Smooth muscle cell (in vitro differentiated cells): ENCODE results near the gene NSRP1. TPM values are rescaled to one million over a fixed set of nuclear protein-coding genes. Genes with fewer than 3 reads are reported as not detected.
"Not testable (repeated sequence)": the region's sequence is repeated elsewhere in the genome, so short reads cannot be mapped to it uniquely, and the experiment has no call there.

ENCODE experiments used
- DNase-seq: peaks from one replicate; lab custom pipeline; 2025; ENCODE audit not compliant: unreplicated experiment; lab: John Stamatoyannopoulos, UW
- H2AFZ ChIP-seq: fragments of 200-600 bp; sonication (generic); 2 replicates; pipeline ENCODE4 v1.6.0; 2016; ENCODE audit warnings: antibody characterized with exemption, low read depth, mild to moderate bottlenecking
- H3F3A ChIP-seq: fragments of 200-600 bp; sonication (generic); 2 replicates; pipeline ENCODE4 v1.6.0; 2017; ENCODE audit warnings: antibody characterized with exemption, low read depth
- H3K27ac ChIP-seq: fragments of 200-600 bp; sonication (generic); 2 replicates; pipeline ENCODE4 v1.5.1; 2016; ENCODE audit warnings: low read depth, mild to moderate bottlenecking
- H3K27me3 ChIP-seq: fragments of 200-600 bp; sonication (generic); 2 replicates; pipeline ENCODE4 v1.6.1; 2016; ENCODE audit warnings: low read depth, mild to moderate bottlenecking
- H3K36me3 ChIP-seq: fragments of 200-600 bp; sonication (generic); 2 replicates; pipeline ENCODE4 v1.5.1; 2016; ENCODE audit warnings: low read depth
- H3K4me1 ChIP-seq: fragments of 200-600 bp; sonication (generic); 2 replicates; pipeline ENCODE4 v1.5.1; 2016; ENCODE audit warnings: low read depth
- H3K4me2 ChIP-seq: fragments of 200-600 bp; sonication (generic); 2 replicates; pipeline ENCODE4 v1.6.0; 2016; ENCODE audit warnings: mild to moderate bottlenecking
- H3K4me3 ChIP-seq: fragments of 200-600 bp; sonication (generic); 2 replicates; pipeline ENCODE4 v1.5.1; 2016; ENCODE audit warnings: mild to moderate bottlenecking
- H3K79me2 ChIP-seq: fragments of 200-600 bp; sonication (generic); 2 replicates; pipeline ENCODE4 v1.6.0; 2016; ENCODE audit warnings: low read depth, mild to moderate bottlenecking
- H3K9ac ChIP-seq: fragments of 200-600 bp; sonication (generic); 2 replicates; pipeline ENCODE4 v1.6.0; 2016; ENCODE audit warnings: low read depth
- H3K9me3 ChIP-seq: fragments of 200-600 bp; sonication (generic); replicated peaks from 2 replicates; pipeline ENCODE4 v1.5.1; 2016; ENCODE audit warnings: low read depth
- H4K20me1 ChIP-seq: fragments of 200-600 bp; sonication (generic); 2 replicates; pipeline ENCODE4 v1.6.0; 2016; ENCODE audit warnings: low read depth
- CTCF ChIP-seq: fragments of 200-600 bp; sonication (generic); IDR thresholded peaks from 2 replicates; pipeline ENCODE4 v1.5.1; 2017; ENCODE audit warnings: borderline replicate concordance, mild to moderate bottlenecking, antibody characterized with exemption; ENCODE audit not compliant: insufficient read depth, poor library complexity, severe bottlenecking
- WGBS: methylation state at CpG from one replicate; pipeline ENCODE4 v1.1.7; 2016; ENCODE audit warnings: low lambda C conversion rate; 5-methylcytosine and 5-hydroxymethylcytosine counted together
- polyA plus RNA-seq: library from polyadenylated mRNA; unstranded; fragments of >200 nt; fragmentation: Nextera tagmentation; extraction: Ambion mirVana; gene quantifications from 2 replicates; pipeline ENCODE4 v1.2.1, GENCODE V29; 2016
- total RNA-seq: library from RNA; depleted of rRNA; stranded (reverse); fragments of >200 nt; gene quantifications from 2 replicates; pipeline ENCODE4 v1.2.3, GENCODE V29; 2014

NSRP1 gene
- total and polyA plus RNA-seq, 2 experiments from 2014 or later, result 4.9 to 31.4 TPM

- Histone ChIP-seq H3K9me3 (no peaks in the 10 kb centered on the region), H3K4me1 (no peaks in the 10 kb centered on the region), H3K27ac (no peak overlapping the region), H3F3A (no peaks in the 10 kb centered on the region), H3K4me2 (no peak overlapping the region), H2AFZ (no peak overlapping the region), H3K4me3 (no peak overlapping the region), H3K9ac (no peak overlapping the region), H3K79me2 (no peaks in the 10 kb centered on the region), H3K27me3 (peaks cover 51% of the 10 kb centered on the region), H4K20me1 (no peaks in the 10 kb centered on the region), H3K36me3 (no peaks in the 10 kb centered on the region)
- TF ChIP-seq CTCF, result no peak
- DNase-seq, result no peak
- WGBS, result 87% methylated on average over 2 of the region's 2 CpGs
Measured at GRCh38 chr17:30074730-30075129, 41.9 kb upstream of the NSRP1 start.

GRCh38 chr17:30082773-30083172 is 33.8 kb upstream of the NSRP1 start:
- H3K9ac ChIP-seq, result no peak overlapping the region
- no peaks in the 10 kb centered on the region for H3K9me3 ChIP-seq
- H3K79me2 ChIP-seq, result no peaks in the 10 kb centered on the region
- H3K27me3 ChIP-seq, result peaks cover 32% of the 10 kb centered on the region
- WGBS, result 90% methylated on average over 5 of the region's 5 CpGs
- H3F3A ChIP-seq, result no peaks in the 10 kb centered on the region
- H3K4me3 ChIP-seq, result no peak overlapping the region
- no peaks in the 10 kb centered on the region for H3K4me1 ChIP-seq
- no peak overlapping the region for H3K4me2 ChIP-seq
- no peak overlapping the region for H2AFZ ChIP-seq
- no peak for TF ChIP-seq CTCF
- DNase-seq, result no peak
- no peak overlapping the region for H3K27ac ChIP-seq
- H4K20me1 ChIP-seq, result no peaks in the 10 kb centered on the region
- no peaks in the 10 kb centered on the region for H3K36me3 ChIP-seq

- Histone ChIP-seq H3K27me3 (peaks cover 16% of the 10 kb centered on the region), H3K9ac (no peak overlapping the region), H3K27ac (no peak overlapping the region), H4K20me1 (no peaks in the 10 kb centered on the region), H3F3A (no peaks in the 10 kb centered on the region), H3K9me3 (no peaks in the 10 kb centered on the region), H3K36me3 (no peaks in the 10 kb centered on the region), H3K4me2 (no peak overlapping the region), H3K4me3 (no peak overlapping the region), H3K4me1 (no peaks in the 10 kb centered on the region), H3K79me2 (no peaks in the 10 kb centered on the region), H2AFZ (no peak overlapping the region)
- TF ChIP-seq CTCF, result no peak
- DNase-seq, result no peak
- WGBS, result 70% methylated on average over 6 of the region's 6 CpGs
Measured at GRCh38 chr17:30084788-30085187, 31.8 kb upstream of the NSRP1 start.

- DNase-seq, result no peak
- H3K79me2 ChIP-seq, result no peaks in the 10 kb centered on the region
- no peaks in the 10 kb centered on the region for H3K9me3 ChIP-seq
- no peak for TF ChIP-seq CTCF
- no peak overlapping the region for H2AFZ ChIP-seq
- 94% methylated on average over 2 of the region's 2 CpGs for WGBS
- H3F3A ChIP-seq, result no peaks in the 10 kb centered on the region
- no peaks in the 10 kb centered on the region for H3K4me1 ChIP-seq
- no peak overlapping the region for H3K9ac ChIP-seq
- no peaks in the 10 kb centered on the region for H3K36me3 ChIP-seq
- no peaks in the 10 kb centered on the region for H4K20me1 ChIP-seq
- no peaks in the 10 kb centered on the region for H3K27me3 ChIP-seq
- no peak overlapping the region for H3K4me2 ChIP-seq
- no peak overlapping the region for H3K27ac ChIP-seq
- H3K4me3 ChIP-seq, result no peak overlapping the region
Measured at GRCh38 chr17:30086896-30087295, 29.7 kb upstream of the NSRP1 start.

GRCh38 chr17:30087431-30087830 is 29.2 kb upstream of the NSRP1 start:
- not testable (repeated sequence) for H3K9ac ChIP-seq, H3K36me3 ChIP-seq, H3K4me2 ChIP-seq, H3K27ac ChIP-seq, H3K27me3 ChIP-seq, DNase-seq, H4K20me1 ChIP-seq, H3F3A ChIP-seq, H3K79me2 ChIP-seq, H3K4me3 ChIP-seq, H3K4me1 ChIP-seq, H2AFZ ChIP-seq, H3K9me3 ChIP-seq
- WGBS, result 91% methylated on average over 3 of the region's 3 CpGs
